Measurements from ENCODE around the gene EWSR1.

EWSR1 gene

GRCh38 chr22:29270475-29271271 lies 2.6 kb downstream of the EWSR1 start:
- no peak for DNase-seq

GRCh38 chr22:29272624-29273023 lies 4.6 kb downstream of the EWSR1 start:
- no peak for DNase-seq

GRCh38 chr22:29275167-29275566 lies 7.1 kb downstream of the EWSR1 start:
- no peak for DNase-seq

GRCh38 chr22:29275819-29276565 lies 7.9 kb downstream of the EWSR1 start:
- DNase-seq, result no peak

DNA sequence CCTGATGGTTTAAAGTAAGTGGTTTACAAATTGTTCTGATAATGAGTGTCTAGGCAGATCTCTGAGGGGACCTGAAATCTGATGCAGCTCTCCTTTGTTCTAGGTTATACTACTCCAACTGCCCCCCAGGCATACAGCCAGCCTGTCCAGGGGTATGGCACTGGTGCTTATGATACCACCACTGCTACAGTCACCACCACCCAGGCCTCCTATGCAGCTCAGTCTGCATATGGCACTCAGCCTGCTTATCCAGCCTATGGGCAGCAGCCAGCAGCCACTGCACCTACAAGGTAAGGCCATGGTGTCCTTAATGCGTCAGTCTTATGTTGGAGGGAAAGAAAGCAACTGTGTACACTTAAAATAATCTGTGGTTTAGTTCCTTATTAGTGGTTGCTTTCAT lies 9.9 kb downstream of the EWSR1 start:
- no peak for DNase-seq

GRCh38 chr22:29284196-29284595 lies 16.1 kb downstream of the EWSR1 start:
- no peak for DNase-seq

DNA sequence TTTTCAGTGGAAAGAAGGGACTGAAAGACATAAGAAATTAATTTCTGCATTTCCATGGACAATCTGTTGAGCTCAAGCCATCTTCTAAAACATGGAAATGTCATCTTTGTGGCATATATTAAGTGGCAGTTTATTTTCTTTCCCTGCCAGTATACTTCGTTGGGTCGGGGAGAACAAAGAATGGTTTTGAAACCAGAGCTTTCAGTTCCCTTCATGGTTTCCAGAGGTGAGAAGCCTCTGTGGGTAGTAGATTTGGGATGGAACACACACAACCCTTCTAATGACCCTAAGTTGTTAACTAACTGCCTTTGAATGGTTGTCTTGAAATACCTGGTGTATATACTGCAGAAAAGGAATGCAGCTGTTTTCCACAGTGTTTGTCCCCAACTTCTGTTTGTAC lies 20.8 kb downstream of the EWSR1 start:
- no peak for DNase-seq

DNA sequence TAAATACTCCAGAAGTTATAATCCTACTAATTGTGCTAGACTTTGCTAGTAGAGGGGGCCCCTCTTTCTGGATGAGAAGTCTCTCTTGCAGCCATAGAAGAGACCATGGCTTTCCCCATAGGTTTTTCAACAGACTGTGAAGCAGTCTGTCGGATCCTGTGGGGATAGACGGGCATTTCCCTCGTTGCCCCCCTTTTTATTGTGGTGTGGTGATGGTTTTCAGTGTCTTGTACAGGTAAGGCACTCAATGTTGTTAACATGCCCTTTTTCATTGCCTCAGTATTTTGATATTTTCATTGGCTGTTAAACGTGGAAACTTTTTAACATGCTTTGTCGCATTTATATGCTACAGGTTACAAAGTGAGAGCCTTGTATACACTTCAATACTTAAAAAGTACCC lies 22.0 kb downstream of the EWSR1 start:
- DNase-seq, result no peak

DNA sequence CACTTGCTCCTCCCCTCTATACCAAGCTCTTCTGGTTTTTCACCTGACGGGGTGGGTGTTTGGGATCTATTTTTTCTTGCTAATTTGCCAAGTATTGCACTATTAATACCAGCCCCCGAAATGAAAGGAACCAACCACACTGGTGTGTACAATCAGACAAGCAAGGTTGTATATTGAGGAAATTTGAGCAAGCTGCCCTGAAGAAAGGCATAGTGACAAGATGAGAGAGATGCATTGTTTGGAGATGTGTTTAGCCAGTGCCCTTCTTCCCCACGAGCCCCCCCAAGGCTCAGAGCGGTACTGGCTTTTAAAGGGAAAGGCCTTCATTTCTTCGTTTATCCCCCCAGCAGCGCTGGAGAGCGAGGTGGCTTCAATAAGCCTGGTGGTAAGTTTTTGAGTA lies 23.1 kb downstream of the EWSR1 start:
- DNase-seq, result no peak

DNA sequence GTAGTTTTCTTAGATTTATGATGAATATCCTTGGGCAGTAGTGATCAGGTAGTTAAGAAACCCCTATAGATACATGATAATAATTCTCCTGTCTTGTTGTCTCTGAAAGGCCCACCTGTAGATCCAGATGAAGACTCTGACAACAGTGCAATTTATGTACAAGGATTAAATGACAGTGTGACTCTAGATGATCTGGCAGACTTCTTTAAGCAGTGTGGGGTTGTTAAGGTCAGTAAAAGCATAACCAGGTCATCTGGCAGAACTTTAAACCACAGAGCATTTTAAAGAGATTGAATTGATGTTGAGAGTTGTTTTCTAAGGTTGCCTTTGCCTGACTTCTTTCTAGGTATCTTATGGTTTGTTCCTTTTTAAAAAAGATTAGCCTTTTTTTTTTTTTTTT lies 24.3 kb downstream of the EWSR1 start:
- no peak for DNase-seq

- DNase-seq, result no peak
Measured at GRCh38 chr22:29298641-29299040, 30.6 kb downstream of the EWSR1 start.

DNA sequence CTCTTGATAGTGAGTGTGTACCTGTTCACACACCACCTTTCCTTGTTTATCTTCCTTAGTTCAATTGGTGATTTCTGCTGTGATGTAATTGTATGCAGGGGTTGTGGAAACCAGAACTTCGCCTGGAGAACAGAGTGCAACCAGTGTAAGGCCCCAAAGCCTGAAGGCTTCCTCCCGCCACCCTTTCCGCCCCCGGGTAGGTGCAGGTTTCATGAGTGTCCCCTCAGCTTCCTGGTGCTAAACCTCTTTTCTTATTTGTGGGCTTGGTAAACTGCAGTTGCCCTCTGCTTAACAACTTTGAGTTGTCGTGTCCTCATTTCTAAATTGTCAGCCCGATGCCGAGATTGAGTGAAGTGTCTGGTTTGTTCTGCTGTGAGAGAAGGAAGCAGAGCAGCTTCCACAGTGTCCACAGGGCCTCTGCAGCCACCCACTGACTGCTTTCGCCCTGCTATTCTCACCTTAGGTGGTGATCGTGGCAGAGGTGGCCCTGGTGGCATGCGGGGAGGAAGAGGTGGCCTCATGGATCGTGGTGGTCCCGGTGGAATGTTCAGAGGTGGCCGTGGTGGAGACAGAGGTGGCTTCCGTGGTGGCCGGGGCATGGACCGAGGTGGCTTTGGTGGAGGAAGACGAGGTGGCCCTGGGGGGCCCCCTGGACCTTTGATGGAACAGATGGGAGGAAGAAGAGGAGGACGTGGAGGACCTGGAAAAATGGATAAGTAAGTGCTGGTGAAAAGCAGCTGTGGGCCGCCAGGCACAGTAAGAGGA lies 31.2 kb downstream of the EWSR1 start:
- DNase-seq, result no peak

- no peak for DNase-seq
Measured at GRCh38 chr22:29300467-29300806, 32.4 kb downstream of the EWSR1 start.

GRCh38 chr22:29300807-29301601 lies 32.9 kb downstream of the EWSR1 start:
- DNase-seq, result no peak

- no peak for DNase-seq
Measured at GRCh38 chr22:29301716-29302401, 33.8 kb downstream of the EWSR1 start.

GRCh38 chr22:29302402-29302680 lies 34.3 kb downstream of the EWSR1 start:
- no peak for DNase-seq

DNA sequence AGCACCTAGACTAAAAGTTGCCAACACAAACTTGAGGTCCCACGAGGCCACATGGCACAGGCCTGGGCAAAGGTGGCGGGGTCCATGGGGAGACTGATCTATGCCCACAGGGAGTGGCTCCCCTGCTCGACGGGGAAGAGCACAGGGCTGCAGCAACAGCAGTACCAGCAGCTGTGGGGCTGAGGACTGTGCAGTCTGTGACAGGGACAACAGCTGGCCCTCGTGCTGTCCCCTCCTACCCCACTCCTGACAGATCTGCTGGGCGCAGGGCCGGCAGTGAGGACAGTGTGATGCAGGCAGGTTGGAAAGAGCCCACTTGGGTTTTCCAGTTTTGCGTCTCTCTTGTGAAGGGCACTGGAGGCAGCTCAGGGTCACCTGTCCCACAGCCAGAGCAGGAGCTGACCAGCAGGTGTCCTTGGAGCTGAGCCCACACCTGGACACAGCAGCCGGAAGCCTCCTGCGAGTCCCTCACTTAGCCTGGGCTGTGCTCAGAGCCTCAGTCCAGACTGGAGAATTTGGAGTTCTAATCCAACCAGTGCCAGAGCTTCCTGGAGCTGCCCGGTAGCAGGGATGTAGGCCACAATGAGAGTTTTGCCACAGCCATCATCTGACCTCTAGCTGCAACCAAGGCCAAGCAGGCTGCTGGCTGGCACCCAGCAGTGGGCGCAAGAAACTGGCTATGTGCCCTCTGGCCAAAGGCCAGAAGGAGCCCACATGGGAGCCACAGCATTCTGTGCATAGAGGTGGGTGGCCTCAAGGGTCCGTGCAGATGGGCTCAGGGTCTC lies 34.8 kb downstream of the EWSR1 start:
- DNase-seq, result no peak

DNA sequence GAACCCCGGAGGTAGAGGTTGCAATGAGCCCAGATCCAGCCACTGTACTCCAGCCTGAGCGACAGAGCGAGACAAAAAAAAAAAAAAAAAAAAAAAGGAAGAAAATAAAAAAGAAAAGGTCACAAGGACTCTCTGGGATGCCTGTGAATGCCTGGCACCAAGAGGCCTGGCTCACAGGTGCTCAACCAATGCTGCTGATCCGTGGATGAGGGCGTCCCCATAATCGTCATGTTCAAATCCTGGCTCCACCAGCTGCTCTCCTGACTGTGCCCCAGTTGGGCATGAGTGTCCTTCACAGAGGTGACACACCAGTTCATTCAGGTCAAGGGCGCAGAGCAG lies 37.7 kb downstream of the EWSR1 start:
- DNase-seq, result no peak

GRCh38 chr22:29306175-29306834 lies 38.2 kb downstream of the EWSR1 start, which contains the start of gene GAS2L1:
TSS of gene GAS2L1 (plus strand) at chr22:29306650. CDS start at chr22:29308106, 1,456 bp downstream.
- DNase-seq, result peak; percentile 65

DNA sequence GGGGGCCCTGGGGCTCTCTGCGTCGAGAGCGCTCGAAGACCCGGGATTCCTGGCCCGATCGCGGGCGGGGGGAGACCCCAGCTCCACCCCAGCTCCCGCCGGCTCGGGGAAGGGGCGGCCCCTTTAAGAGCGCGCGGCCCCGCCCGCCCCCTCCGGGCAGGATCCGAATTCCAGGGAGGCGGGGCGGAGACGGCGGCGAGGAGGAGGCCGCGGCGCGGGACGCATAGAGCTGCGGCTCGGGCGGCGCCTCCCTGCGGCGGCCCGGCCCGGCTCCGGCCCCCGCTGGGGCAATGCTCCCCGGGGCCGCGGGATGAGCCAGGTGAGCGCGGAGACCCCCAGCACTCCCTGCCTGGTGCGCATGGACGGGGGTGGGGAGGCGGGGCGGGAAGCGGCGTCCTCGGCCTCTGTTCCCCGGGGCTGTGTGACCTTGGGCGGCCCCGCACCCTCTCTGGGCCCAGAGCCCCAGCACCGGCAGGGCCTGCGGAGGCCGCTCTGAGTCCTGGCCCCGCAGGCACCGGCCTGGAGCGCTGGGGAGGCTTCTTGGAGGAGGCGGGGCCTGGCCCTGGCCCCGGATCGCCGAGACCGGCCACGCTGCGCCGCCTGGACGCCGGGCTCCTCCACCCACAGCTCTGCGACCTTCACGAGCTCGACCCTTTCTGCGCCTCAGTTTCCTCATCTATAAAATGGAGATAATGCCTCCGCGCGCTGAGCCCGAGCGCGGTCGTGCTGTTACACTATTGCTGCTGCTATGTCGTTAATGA lies 38.9 kb downstream of the EWSR1 start:
- peak; percentile 55 for DNase-seq

All from NCI-H2171 (cell line).